ENCODE data around the gene ZNF691. TPM values are rescaled to one million over a fixed set of nuclear protein-coding genes. Genes with fewer than 3 reads are reported as not detected.

Gene ZNF691
- 10 to 100 TPM in 2 of 4 donors, 1 to 10 TPM in 2; 7.6 to 11.6 (median 9.9) TPM for total RNA-seq

GRCh38 chr1:42846257-42847110, at the start of gene ZNF691:
ZNF691 (plus strand) TSS chr1:42846613; CDS start chr1:42849659, 3,046 bp downstream.
- DNase-seq (ENCODE audit: low spot score in 2 of 2), result peak; percentile 97 to 99
- TF ChIP-seq POLR2A (IDR thresholded peaks at IDR 0.05), result peak in 1 of 2 donors; percentile 18
- no peak for TF ChIP-seq CTCF (IDR thresholded peaks at IDR 0.05)
- H3K4me3 ChIP-seq (ENCODE audit: low read depth, poor library complexity, severe bottlenecking), result peak within 1 kb of the TSS; percentile 89
- intact Hi-C loops (cut with DNase I; ENCODE audit: low total_unique reads), result no loop called here
- 0 to 1% methylated on average over 50 of the region's 50 CpGs for WGBS, 2 donors

GRCh38 chr1:42797414-42797813, 49.0 kb upstream of the ZNF691 start:
- H3K4me3 ChIP-seq (ENCODE audit: low read depth, poor library complexity, severe bottlenecking), result no peak overlapping the region
- TF ChIP-seq POLR2A (IDR thresholded peaks at IDR 0.05), result no peak
- no peak for TF ChIP-seq CTCF (IDR thresholded peaks at IDR 0.05)
- 80 to 81% methylated on average over 3 of the region's 3 CpGs for WGBS, 2 donors
- intact Hi-C loops (cut with DNase I; ENCODE audit: low total_unique reads), result no loop called here
- DNase-seq (ENCODE audit: low spot score in 2 of 2), result no peak

GRCh38 chr1:42797979-42798378, 48.4 kb upstream of the ZNF691 start:
- no peak for DNase-seq (ENCODE audit: low spot score in 2 of 2)
- intact Hi-C loops (cut with DNase I; ENCODE audit: low total_unique reads), result no loop called here
- TF ChIP-seq CTCF (IDR thresholded peaks at IDR 0.05) (no peak), POLR2A (IDR thresholded peaks at IDR 0.05) (no peak)
- no peak overlapping the region for H3K4me3 ChIP-seq (ENCODE audit: low read depth, poor library complexity, severe bottlenecking)
- WGBS, 2 donors, result 75 to 85% methylated on average over 5 of the region's 5 CpGs

- intact Hi-C loops (cut with DNase I; ENCODE audit: low total_unique reads), result no loop called here
- no peak for DNase-seq (ENCODE audit: low spot score in 2 of 2)
- H3K4me3 ChIP-seq (ENCODE audit: low read depth, poor library complexity, severe bottlenecking), result no peak overlapping the region
- TF ChIP-seq CTCF (IDR thresholded peaks at IDR 0.05), result no peak
- TF ChIP-seq POLR2A (IDR thresholded peaks at IDR 0.05), result no peak
- 46 to 47% methylated on average over 8 of the region's 8 CpGs for WGBS, 2 donors
Observed at GRCh38 chr1:42801832-42802473, 44.5 kb upstream of the ZNF691 start.

- intact Hi-C loops (cut with DNase I; ENCODE audit: low total_unique reads), result no loop called here
- H3K4me3 ChIP-seq (ENCODE audit: low read depth, poor library complexity, severe bottlenecking), result no peak overlapping the region
- DNase-seq (ENCODE audit: low spot score in 2 of 2), result no peak
- TF ChIP-seq POLR2A (IDR thresholded peaks at IDR 0.05), result no peak
- no peak for TF ChIP-seq CTCF (IDR thresholded peaks at IDR 0.05)
Observed at GRCh38 chr1:42806171-42806570, 40.2 kb upstream of the ZNF691 start.

Measured in lower leg skin (tissue), 4 donors.